HG03159 (cell line): ENCODE results near the gene MGAT1.
"Not testable (repeated sequence)": the region's sequence is repeated elsewhere in the genome, so short reads cannot be mapped to it uniquely, and the experiment has no call there.

Experiments
- ATAC-seq: cut with Tn5 transposase; IDR thresholded peaks from one replicate; pipeline ENCODE4 v1.9.1; 2021; ENCODE audit warnings: mild to moderate bottlenecking, moderate library complexity; ENCODE audit not compliant: unreplicated experiment

The MGAT1 gene

GRCh38 chr5:180786531-180787398, 15.8 kb downstream of the MGAT1 start:
- no peak for ATAC-seq

DNA sequence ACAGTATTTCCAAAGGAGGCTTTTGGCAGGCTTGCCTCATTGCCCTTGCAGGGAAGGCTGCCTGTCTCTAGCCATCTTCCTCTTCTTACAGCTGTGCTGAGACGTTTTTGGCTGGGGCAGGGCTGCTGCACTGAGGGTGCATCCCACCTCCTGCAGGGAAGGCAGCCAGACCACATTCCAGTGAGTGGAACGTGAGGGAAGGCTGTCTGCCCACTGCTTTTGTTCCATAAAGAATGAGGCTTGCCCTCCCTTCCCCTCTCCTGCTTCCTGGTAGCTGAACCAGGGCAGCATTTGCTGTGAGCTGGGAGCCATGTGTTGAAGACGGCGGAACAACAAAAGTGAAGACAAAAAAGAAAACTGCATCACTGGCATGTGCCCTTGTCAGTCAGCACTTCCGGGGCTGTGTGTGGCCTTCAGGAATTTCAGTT, 16.8 kb downstream of the MGAT1 start:
- no peak for ATAC-seq

- ATAC-seq, result no peak
Measured at GRCh38 chr5:180785121-180785781, 17.4 kb downstream of the MGAT1 start.

GRCh38 chr5:180784497-180785097, 18.0 kb downstream of the MGAT1 start:
- peak; percentile 72 for ATAC-seq

DNA sequence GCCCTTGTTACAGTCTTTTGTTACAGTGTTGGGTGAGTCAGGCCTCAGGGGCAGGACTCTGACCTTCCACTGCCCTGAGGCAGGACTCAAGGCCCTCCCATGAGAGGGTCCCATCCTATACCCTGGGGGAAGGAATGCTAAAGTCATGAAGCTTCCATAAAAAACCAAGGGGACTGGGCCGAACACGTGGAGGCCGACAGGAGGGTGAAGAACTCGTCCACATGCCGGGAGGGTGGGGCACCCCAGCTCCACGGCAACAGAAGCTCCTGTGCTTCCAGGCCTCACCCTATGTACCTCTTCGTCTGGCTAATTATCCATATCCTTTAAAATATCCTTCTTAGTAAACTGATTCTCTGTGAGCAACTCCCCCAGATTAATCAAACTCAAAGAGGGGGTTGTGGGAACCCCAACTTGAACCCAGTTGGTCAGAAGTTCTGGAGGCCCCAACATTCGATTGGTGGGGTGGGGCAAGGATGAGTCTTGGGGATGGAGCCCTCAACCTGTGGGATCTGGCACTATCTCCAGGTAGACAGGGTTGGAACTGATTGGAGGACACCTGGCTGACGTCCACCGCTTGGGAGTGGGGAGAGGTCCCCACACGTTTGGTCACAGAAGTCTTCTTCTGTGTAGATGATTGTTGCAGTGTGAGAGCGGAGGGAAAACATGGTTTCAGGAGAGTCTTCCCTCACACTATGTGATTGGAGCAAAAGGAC, 19.1 kb downstream of the MGAT1 start:
- no peak for ATAC-seq

- ATAC-seq, result no peak
Measured at GRCh38 chr5:180782748-180783147, 19.9 kb downstream of the MGAT1 start.

DNA sequence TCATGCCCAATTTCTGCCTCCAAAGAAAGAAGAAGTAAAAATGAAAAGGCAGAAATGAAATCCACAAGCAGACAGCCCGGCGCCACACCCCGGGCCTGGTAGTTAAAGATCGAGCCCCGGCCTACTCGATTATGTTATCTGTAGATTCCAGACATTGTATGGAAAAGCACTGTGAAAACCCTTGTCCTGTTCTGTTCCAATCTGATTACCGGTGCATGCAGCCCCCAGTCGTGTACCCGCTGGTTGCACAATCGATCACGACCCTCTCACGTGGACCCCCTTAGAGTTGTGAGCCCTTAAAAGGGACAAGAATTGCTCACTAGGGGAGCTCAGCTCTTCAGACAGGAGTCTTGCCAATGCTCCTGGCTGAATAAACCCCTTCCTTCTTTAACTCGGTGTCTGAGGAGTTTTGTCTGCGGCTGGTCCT, 20.7 kb downstream of the MGAT1 start:
- not testable (repeated sequence) for ATAC-seq

GRCh38 chr5:180779985-180780610, 22.5 kb downstream of the MGAT1 start:
- ATAC-seq, result no peak

DNA sequence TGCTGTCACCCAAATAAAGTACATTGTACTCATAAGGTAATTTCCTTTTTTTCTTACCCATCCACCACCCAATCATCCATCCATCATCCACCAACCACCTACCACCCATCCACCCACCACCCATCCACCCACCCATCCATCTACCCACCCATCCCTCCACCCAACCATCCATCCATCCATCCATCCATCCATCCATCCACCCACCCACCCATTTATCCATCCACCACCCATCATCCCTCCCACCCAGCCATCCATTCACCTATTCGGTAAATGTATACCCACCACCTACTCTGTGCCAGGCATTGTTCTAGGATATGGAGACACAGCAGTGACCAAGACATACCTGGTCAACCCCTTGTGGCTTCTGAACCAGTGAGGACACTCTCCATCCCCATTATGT, 25.1 kb downstream of the MGAT1 start:
- ATAC-seq, result no peak

GRCh38 chr5:180776376-180776775, 26.2 kb downstream of the MGAT1 start:
- no peak for ATAC-seq

- ATAC-seq, result no peak
Measured at GRCh38 chr5:180775624-180776023, 27.0 kb downstream of the MGAT1 start.

DNA sequence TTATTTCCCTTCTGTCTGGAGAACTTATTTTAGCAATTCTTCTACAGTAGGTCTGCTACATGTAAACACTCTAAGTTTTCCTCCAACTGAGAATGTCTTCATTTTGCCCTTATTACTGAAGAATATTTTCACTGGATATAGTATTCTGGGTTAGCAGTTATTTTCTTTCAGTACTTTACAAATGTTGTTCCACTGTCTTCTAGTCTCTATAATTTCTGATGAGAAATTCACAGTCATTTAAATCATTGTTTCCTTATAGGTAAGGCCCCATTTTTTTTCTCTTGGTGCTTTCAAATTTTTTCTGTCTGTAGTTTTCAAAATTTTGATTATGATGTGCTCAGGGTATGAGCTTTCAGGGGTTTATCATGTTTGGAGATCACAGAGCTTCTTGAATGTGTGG, 30.8 kb downstream of the MGAT1 start:
- ATAC-seq, result no peak

DNA sequence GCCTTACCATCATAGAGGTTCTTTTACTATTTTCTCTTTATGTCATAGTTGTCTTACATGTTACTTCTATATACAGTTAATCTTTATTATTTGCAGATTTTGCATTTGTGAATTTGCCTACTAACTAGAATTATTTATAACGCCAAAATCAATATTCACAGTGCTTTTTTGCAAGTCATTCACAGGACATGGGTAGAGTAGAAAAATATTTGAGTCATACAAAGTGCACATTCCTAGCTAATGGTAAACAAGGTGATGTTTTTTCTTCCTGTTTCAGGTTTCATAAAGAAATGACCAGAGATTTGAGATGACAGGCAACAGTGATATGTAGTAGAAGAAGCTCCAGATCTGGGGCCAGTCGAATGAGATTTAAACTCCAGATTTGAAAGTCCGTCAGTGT, 32.8 kb downstream of the MGAT1 start:
- ATAC-seq, result no peak

DNA sequence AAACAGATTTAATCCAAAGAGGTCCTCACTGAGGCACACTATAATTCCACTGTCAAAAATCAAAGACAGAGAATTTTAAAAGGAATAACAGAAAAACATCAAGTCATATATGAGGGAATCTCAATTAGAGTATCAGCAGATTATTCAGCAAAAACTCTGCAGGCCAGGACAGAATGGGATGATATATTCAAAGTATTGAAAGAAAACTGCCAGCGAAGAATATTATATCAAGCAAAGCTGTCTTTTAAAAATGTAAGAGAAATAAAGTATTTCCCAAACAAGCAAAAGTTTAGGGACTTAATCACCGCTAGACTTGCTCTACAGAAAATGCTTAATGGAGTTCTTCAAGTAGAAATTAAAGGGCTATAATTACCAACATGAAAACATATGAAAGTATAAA, 47.0 kb downstream of the MGAT1 start:
- ATAC-seq, result no peak

DNA sequence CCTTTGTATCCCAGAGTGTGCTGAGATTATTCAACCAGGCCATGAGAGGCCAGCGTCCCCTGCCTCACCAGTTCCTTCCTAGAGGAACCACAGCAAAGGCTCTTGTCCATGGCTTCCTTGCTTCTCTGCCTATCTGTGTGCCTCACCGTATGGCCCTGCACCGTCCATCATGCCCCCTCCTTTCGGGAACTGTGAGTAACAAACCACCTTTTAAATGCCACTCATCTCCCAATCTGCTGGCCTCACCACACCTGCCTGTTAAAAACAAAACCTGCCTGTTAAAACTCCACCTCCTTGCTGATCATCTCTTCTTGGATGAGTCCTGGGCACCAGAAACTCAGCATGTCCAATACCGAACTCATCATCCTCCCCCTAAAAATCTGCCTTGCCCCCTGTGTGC, 58.4 kb downstream of the MGAT1 start:
- no peak for ATAC-seq

DNA sequence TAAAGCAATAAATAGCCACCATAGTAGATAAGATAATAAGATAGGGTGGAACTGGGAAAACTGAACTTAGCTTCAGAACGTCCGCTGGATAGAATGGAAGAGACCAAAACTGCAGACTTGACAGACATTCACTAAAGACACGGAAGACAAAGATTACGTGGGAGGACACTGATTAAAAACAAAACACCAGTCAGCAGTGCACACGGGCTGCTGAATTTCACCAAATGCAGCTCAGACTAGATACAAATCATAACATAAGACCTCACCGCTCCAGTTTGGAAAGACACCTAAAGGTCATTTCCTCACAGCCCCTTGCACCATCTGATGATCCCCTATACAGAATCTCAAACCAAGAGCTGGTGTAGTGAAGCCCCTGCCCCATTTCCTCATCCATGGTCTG, 59.9 kb downstream of the MGAT1 start:
- no peak for ATAC-seq

- not testable (repeated sequence) for ATAC-seq
Measured at GRCh38 chr5:180740953-180741352, 61.7 kb downstream of the MGAT1 start.

- ATAC-seq, result no peak
Measured at GRCh38 chr5:180739958-180740357, 62.6 kb downstream of the MGAT1 start, which contains the start of gene OR2Y1. Gene OR2Y1, minus strand, starts transcription at chr5:180740058. Its CDS starts 0 bp downstream, at chr5:180740058.

GRCh38 chr5:180739271-180739670, 63.3 kb downstream of the MGAT1 start:
- ATAC-seq, result no peak

DNA sequence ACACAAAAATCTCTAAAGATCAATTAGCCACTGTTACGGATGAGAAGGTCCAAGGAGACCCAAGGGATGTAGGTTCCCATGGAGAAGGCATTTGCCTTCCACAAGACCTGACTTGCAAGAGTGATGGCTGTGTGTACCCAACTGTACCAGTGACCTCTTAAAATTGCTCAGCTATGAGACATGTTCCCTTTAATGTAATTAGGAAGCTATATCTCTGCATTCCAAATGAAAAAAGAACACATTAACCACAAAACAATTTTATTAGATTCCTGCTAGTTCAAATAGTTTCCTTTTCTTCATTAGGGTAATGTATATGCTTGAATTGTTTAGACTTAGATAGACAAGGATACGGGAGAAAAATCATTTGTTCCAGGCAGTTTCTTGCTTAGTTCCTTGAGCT, 66.1 kb downstream of the MGAT1 start:
- no peak for ATAC-seq
